ENCODE measurements around the gene KMT2D. TPM values are rescaled to one million over a fixed set of nuclear protein-coding genes. Genes with fewer than 3 reads are reported as not detected.

Gene KMT2D
- total RNA-seq, 1 donor from 2014 or later = 44.0 TPM

DNA sequence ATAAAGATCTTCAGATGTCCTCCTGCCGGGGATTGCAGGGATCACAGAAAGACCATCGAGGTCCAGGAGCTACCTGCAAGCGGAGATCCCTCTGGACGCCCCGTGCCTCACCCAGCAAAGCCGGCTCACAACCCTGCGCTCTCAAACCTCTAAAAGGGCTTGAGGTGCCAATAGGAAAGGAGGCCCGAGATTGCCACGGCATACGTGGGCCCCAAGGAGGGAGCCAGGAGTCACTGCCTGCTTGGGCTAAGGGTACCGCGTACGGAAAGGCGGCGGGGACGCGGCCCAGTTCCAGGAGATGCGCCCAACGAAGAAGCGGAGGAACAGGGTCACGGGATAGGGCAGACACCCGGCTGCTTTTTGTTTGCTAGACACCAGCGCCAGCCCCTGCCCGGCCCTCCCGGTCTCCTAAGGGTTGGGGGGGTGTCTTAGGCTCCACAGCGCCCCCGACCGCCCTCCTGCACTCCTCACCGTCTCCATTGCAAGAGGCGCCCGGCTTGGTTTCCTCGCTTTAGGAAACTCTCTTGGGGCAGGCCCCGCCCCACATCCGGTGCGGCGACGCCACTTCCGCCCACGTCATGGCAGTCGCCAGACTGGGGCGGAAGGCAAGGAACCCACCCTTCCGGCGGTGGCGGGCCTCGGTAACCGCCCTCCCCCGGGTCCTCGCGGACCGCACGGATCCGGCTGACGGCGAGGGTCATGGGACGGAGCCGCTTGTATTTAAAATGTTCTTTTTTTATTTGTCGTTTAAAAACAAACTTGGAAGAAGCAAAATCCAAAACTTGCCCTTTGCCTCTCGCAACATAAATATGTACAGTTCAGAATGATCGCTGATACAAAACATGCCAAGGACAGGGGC lies 42.1 kb downstream of the KMT2D start, which contains the start of gene PRKAG1:
Gene PRKAG1, minus strand, starts transcription at position 516 of the 859 bp plus-strand sequence. Its CDS starts 36 bp downstream, at position 480.
- DNase-seq = peak; percentile 97

DNA sequence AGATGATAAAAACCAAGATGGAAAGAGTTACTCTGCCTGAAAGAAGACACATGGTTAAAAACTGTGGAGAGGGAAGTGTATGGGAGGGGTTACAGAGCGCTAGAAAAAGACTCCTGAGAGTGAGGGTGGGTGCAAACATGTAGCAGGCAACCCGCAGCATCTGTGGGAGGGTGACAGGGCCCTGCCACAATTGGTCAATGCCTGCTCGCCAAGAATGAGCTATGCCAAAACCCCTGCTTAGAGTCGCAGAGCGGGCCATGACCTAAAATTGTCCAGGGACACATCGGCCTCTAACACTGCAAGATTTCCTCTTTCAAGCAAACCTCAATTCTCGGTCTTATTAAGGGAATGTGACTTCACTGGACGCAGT lies 42.7 kb downstream of the KMT2D start:
- DNase-seq = peak; percentile 85

DNA sequence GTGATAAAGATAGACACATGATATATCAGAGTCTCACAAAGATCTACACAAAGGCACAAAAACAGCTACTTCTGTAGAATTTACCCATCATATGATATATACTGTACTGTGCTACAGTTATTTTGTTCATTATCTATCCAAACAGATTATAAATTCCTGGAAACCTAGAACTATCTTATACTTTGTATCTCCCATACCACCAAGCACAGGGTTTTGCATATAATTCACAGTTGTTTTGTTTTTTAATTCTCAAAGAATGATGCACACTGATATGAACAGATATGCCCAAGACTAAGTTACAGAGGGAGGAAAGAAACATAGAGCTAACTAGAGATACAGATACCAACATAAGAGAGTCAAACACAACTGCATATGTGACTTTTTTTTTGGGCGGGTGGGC lies 45.4 kb downstream of the KMT2D start:
- DNase-seq = no peak

DNA sequence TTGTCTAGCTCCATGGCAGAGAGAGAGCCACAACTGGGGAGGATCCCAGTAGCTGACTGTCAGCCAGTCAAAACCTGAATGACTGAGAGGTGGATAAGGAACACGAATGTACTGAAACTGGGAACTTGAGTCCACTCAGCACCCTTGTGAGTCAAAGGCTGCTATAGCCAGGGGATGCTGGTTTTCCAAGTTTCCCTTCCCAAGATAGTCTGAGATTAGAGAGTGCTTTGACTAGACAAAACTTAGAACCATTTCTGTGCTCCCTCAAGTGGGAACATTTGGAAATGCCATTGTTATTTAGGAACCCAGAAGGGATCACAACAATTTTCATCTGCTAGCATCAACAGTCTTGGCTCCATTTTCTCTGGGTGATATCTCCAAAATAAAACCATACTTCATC lies 46.0 kb downstream of the KMT2D start:
- no peak for DNase-seq

DNA sequence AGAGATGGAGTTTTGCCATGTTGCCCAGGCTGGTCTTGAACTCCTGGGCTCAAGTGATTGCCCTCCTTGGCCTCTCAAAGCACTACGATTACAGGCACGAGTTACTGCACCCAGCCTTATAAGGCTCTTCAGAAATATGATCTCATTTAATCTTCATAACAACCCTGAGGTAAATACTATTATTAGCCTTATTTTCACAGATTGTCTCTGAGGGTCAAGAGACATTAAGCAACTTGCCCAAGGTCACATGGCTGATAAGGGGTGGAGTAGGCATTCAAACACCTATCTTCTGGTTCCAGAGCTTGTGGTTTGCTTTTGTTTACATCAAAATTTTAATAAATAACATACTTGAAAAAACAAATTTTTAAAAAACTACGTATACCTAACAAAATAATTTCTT lies 47.2 kb downstream of the KMT2D start:
- no peak for DNase-seq

DNA sequence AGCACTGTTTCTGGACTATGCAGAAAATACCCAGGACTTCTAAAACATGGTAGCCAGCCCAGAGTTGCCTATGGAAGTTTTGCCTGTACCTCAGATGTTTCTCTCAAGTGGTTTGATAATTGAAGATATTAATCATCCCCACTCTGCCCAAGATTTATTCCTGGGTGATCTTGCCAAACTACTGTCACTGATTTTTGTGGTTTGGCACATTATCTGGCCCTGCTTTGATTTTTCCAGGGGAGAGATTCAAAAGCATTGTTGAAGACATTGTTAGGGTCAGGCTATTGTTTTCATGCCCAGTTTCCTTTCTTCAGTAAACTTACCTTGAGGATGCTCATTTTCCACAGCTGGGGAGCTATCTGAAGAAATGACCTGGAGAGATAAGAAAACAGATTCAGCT lies 47.9 kb downstream of the KMT2D start:
- DNase-seq = no peak

Other genes with a start within 250 kb of the KMT2D start
- gene CACNB3, start 242.3 kb downstream of the KMT2D start, total RNA-seq = 10.8 TPM
- gene DDX23, start 208.6 kb downstream of the KMT2D start, total RNA-seq = 43.3 TPM
- 1.1 TPM for gene RND1, start 194.9 kb downstream of the KMT2D start, total RNA-seq
- gene FKBP11, start 135.3 kb downstream of the KMT2D start, total RNA-seq = 16.4 TPM
- 24.6 TPM for gene ARF3, start 103.3 kb downstream of the KMT2D start, total RNA-seq
- 3.8 TPM for gene WNT10B, start 89.1 kb downstream of the KMT2D start, total RNA-seq
- not detected for gene WNT1, start 82.5 kb downstream of the KMT2D start, total RNA-seq
- gene DDN, start 61.4 kb downstream of the KMT2D start, total RNA-seq = 0.69 TPM
- gene PRKAG1, start 42.0 kb downstream of the KMT2D start, total RNA-seq = 33.2 TPM
- 0.69 TPM for gene RHEBL1, start 9.2 kb upstream of the KMT2D start, total RNA-seq
- gene DHH, start 34.0 kb upstream of the KMT2D start, total RNA-seq = 1.2 TPM
- 39.7 TPM for gene LMBR1L, start 50.1 kb upstream of the KMT2D start, total RNA-seq
- 503 TPM for gene TUBA1B, start 70.6 kb upstream of the KMT2D start, total RNA-seq
- gene TUBA1A, start 128.3 kb upstream of the KMT2D start, total RNA-seq = 312 TPM
- gene TUBA1C, start 204.3 kb upstream of the KMT2D start, total RNA-seq = 99.4 TPM
- gene PRPH, start 234.4 kb upstream of the KMT2D start, total RNA-seq = 0.99 TPM

Data from skin of body (tissue), 2 donors.